ENCODE results near the gene DYRK3. TPM values are rescaled to one million over a fixed set of nuclear protein-coding genes. Genes with fewer than 3 reads are reported as not detected.

DYRK3 gene
- total and polyA plus RNA-seq, 2 of the 13 experiments (the other 11 are each of a cell fraction or from before 2014, with no cell fraction given), result 0.48 to 2.8 TPM

DNA sequence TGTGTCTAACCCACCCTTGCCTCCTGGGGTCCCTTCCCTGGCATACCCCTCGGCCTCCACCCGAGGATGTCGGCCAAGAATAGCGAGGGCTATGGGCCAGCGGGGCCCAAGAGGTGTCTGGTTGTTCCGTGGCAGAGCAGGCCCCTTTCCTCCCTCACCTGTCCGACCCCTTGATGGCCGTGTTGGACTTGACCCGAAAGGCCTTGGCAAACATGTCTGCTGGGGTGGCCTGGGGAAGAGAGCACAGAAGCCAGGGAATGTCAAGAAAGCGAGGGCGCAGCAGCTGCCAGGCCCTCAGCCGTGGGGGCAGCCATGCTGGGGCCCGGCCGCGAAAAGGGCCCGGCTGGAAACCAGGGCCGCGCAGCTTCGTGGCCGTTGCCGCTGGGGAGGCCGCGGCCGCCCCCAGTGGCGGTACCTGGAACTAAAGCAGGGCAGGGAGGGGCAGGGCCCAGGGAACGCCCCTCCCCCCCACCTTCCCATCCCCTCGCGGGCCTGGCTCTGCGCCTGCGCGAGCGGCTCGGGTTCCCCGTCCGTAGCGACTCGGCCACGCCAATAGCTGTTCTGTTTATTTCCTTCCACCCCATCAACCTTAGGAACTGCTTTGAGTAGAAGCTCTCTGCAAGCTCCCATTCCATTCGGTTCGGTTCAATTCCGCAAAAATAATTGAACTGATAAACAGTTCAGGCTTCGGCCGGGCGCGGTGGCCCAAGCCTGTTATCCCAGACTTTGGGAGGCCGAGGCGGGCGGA lies 23.0 kb upstream of the DYRK3 start, which contains the start of gene EIF2D (continued):
- TF ChIP-seq, protein P1, sequence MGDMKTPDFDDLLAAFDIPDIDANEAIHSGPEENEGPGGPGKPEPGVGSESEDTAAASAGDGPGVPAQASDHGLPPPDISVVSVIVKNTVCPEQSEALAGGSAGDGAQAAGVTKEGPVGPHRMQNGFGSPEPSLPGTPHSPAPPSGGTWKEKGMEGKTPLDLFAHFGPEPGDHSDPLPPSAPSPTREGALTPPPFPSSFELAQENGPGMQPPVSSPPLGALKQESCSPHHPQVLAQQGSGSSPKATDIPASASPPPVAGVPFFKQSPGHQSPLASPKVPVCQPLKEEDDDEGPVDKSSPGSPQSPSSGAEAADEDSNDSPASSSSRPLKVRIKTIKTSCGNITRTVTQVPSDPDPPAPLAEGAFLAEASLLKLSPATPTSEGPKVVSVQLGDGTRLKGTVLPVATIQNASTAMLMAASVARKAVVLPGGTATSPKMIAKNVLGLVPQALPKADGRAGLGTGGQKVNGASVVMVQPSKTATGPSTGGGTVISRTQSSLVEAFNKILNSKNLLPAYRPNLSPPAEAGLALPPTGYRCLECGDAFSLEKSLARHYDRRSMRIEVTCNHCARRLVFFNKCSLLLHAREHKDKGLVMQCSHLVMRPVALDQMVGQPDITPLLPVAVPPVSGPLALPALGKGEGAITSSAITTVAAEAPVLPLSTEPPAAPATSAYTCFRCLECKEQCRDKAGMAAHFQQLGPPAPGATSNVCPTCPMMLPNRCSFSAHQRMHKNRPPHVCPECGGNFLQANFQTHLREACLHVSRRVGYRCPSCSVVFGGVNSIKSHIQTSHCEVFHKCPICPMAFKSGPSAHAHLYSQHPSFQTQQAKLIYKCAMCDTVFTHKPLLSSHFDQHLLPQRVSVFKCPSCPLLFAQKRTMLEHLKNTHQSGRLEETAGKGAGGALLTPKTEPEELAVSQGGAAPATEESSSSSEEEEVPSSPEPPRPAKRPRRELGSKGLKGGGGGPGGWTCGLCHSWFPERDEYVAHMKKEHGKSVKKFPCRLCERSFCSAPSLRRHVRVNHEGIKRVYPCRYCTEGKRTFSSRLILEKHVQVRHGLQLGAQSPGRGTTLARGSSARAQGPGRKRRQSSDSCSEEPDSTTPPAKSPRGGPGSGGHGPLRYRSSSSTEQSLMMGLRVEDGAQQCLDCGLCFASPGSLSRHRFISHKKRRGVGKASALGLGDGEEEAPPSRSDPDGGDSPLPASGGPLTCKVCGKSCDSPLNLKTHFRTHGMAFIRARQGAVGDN (CRISPR knock-in tag; IDR thresholded peaks at IDR 0.05), result peak; percentile 96
- TF ChIP-seq ZSCAN5A (CRISPR knock-in tag; IDR thresholded peaks at IDR 0.05; ENCODE audit: borderline replicate concordance), result peak; percentile 73; the same call in 1 of the 2 replicates
- peak; percentile 94 for TF ChIP-seq SALL1 (CRISPR knock-in tag; IDR thresholded peaks at IDR 0.05)
- TF ChIP-seq, protein P2, sequence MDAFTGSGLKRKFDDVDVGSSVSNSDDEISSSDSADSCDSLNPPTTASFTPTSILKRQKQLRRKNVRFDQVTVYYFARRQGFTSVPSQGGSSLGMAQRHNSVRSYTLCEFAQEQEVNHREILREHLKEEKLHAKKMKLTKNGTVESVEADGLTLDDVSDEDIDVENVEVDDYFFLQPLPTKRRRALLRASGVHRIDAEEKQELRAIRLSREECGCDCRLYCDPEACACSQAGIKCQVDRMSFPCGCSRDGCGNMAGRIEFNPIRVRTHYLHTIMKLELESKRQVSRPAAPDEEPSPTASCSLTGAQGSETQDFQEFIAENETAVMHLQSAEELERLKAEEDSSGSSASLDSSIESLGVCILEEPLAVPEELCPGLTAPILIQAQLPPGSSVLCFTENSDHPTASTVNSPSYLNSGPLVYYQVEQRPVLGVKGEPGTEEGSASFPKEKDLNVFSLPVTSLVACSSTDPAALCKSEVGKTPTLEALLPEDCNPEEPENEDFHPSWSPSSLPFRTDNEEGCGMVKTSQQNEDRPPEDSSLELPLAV (CRISPR knock-in tag; conservative IDR thresholded peaks at IDR 0.05; ENCODE audit: low read depth), result no peak
- TF ChIP-seq, protein P3, sequence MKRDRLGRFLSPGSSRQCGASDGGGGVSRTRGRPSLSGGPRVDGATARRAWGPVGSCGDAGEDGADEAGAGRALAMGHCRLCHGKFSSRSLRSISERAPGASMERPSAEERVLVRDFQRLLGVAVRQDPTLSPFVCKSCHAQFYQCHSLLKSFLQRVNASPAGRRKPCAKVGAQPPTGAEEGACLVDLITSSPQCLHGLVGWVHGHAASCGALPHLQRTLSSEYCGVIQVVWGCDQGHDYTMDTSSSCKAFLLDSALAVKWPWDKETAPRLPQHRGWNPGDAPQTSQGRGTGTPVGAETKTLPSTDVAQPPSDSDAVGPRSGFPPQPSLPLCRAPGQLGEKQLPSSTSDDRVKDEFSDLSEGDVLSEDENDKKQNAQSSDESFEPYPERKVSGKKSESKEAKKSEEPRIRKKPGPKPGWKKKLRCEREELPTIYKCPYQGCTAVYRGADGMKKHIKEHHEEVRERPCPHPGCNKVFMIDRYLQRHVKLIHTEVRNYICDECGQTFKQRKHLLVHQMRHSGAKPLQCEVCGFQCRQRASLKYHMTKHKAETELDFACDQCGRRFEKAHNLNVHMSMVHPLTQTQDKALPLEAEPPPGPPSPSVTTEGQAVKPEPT (CRISPR knock-in tag; IDR thresholded peaks at IDR 0.05; ENCODE audit: low read depth), result peak; percentile 89; the same call in 1 of the 2 replicates
- TF ChIP-seq, protein P4, sequence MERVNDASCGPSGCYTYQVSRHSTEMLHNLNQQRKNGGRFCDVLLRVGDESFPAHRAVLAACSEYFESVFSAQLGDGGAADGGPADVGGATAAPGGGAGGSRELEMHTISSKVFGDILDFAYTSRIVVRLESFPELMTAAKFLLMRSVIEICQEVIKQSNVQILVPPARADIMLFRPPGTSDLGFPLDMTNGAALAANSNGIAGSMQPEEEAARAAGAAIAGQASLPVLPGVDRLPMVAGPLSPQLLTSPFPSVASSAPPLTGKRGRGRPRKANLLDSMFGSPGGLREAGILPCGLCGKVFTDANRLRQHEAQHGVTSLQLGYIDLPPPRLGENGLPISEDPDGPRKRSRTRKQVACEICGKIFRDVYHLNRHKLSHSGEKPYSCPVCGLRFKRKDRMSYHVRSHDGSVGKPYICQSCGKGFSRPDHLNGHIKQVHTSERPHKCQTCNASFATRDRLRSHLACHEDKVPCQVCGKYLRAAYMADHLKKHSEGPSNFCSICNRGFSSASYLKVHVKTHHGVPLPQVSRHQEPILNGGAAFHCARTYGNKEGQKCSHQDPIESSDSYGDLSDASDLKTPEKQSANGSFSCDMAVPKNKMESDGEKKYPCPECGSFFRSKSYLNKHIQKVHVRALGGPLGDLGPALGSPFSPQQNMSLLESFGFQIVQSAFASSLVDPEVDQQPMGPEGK (CRISPR knock-in tag; IDR thresholded peaks at IDR 0.05), result peak; percentile 91
- TF ChIP-seq RFX3 (CRISPR knock-in tag; IDR thresholded peaks at IDR 0.05), result no peak
- no peak for TF ChIP-seq SMARCC2 (IDR thresholded peaks at IDR 0.05)
- TF ChIP-seq ZNF777 (CRISPR knock-in tag; IDR thresholded peaks at IDR 0.05), result no peak
- TF ChIP-seq SALL2 (CRISPR knock-in tag; IDR thresholded peaks at IDR 0.05), result peak; percentile 99
- no peak for TF ChIP-seq RFXANK (CRISPR knock-in tag; IDR thresholded peaks at IDR 0.05)
- TF ChIP-seq BRF2 (CRISPR knock-in tag; IDR thresholded peaks at IDR 0.05), result peak; percentile 92
